Stimulated activated CD4-positive, alpha-beta T cell treated with anti-CD3 and anti-CD28 coated beads, Interleukin-1b, Interleukin-23, amount 100 ng/mL, for 24 hours (primary cell): ENCODE measurements around the gene PARD3B.

Experiments used
- DNase-seq, 4 experiments: peaks; one replicate each; pipeline ENCODE4 v3.0.0-alpha.2; 2020; ENCODE audit warnings: low read depth in 4 of 4, low spot score in 1 of 4

Gene PARD3B

GRCh38 chr2:205629091-205629776 is 1084.0 kb downstream of the PARD3B start:
- no peak for DNase-seq

GRCh38 chr2:205633994-205634393 is 1088.7 kb downstream of the PARD3B start:
- no peak for DNase-seq

- no peak for DNase-seq
Observed at GRCh38 chr2:205636549-205637319, 1091.5 kb downstream of the PARD3B start.

GRCh38 chr2:205637320-205637602 is 1092.0 kb downstream of the PARD3B start:
- DNase-seq: no peak

GRCh38 chr2:205637779-205638503 is 1092.7 kb downstream of the PARD3B start:
- DNase-seq: no peak

GRCh38 chr2:205640716-205641115 is 1095.4 kb downstream of the PARD3B start:
- no peak for DNase-seq

GRCh38 chr2:205642599-205643356 is 1097.5 kb downstream of the PARD3B start:
- no peak for DNase-seq

GRCh38 chr2:205643391-205643885 is 1098.2 kb downstream of the PARD3B start:
- DNase-seq: no peak

GRCh38 chr2:205644018-205644417 is 1098.7 kb downstream of the PARD3B start:
- DNase-seq: no peak

GRCh38 chr2:205646680-205647079 is 1101.4 kb downstream of the PARD3B start:
- no peak for DNase-seq

- DNase-seq: no peak
Observed at GRCh38 chr2:205650450-205650849, 1105.2 kb downstream of the PARD3B start.

GRCh38 chr2:205650931-205651330 is 1105.7 kb downstream of the PARD3B start:
- no peak for DNase-seq

- no peak for DNase-seq
Observed at GRCh38 chr2:205651719-205652118, 1106.4 kb downstream of the PARD3B start.

- DNase-seq: no peak
Observed at GRCh38 chr2:205654878-205655605, 1109.8 kb downstream of the PARD3B start.

- DNase-seq: no peak
Observed at GRCh38 chr2:205655779-205656456, 1110.6 kb downstream of the PARD3B start.

- DNase-seq: no peak
Observed at GRCh38 chr2:205656461-205656860, 1111.2 kb downstream of the PARD3B start.

GRCh38 chr2:205656941-205657340 is 1111.7 kb downstream of the PARD3B start:
- no peak for DNase-seq

- DNase-seq: no peak
Observed at GRCh38 chr2:205657579-205657978, 1112.3 kb downstream of the PARD3B start.

GRCh38 chr2:205658068-205658467 is 1112.8 kb downstream of the PARD3B start:
- no peak for DNase-seq

- DNase-seq: no peak
Observed at GRCh38 chr2:205658572-205658971, 1113.3 kb downstream of the PARD3B start.
